Measurements from ENCODE around the gene SMOC1. TPM values are rescaled to one million over a fixed set of nuclear protein-coding genes. Genes with fewer than 3 reads are reported as not detected.

The SMOC1 gene
- total and polyA plus RNA-seq, 9 of the 15 experiments (the other 6 are each of a cell fraction or from before 2014, with no cell fraction given), result 0.04 TPM; not detected in 8

- no peak for TF ChIP-seq TCFL5 (CRISPR knock-in tag; conservative IDR thresholded peaks at IDR 0.05)
- TF ChIP-seq SRSF7 (optimal IDR thresholded peaks at IDR 0.05; ENCODE audit: low read depth, low read length), result no peak
- no peak for TF ChIP-seq MTA1 (IDR thresholded peaks at IDR 0.05; ENCODE audit: borderline replicate concordance)
- no peak for TF ChIP-seq ZNF165 (CRISPR knock-in tag; IDR thresholded peaks at IDR 0.05; ENCODE audit: borderline replicate concordance)
- TF ChIP-seq, protein P1, sequence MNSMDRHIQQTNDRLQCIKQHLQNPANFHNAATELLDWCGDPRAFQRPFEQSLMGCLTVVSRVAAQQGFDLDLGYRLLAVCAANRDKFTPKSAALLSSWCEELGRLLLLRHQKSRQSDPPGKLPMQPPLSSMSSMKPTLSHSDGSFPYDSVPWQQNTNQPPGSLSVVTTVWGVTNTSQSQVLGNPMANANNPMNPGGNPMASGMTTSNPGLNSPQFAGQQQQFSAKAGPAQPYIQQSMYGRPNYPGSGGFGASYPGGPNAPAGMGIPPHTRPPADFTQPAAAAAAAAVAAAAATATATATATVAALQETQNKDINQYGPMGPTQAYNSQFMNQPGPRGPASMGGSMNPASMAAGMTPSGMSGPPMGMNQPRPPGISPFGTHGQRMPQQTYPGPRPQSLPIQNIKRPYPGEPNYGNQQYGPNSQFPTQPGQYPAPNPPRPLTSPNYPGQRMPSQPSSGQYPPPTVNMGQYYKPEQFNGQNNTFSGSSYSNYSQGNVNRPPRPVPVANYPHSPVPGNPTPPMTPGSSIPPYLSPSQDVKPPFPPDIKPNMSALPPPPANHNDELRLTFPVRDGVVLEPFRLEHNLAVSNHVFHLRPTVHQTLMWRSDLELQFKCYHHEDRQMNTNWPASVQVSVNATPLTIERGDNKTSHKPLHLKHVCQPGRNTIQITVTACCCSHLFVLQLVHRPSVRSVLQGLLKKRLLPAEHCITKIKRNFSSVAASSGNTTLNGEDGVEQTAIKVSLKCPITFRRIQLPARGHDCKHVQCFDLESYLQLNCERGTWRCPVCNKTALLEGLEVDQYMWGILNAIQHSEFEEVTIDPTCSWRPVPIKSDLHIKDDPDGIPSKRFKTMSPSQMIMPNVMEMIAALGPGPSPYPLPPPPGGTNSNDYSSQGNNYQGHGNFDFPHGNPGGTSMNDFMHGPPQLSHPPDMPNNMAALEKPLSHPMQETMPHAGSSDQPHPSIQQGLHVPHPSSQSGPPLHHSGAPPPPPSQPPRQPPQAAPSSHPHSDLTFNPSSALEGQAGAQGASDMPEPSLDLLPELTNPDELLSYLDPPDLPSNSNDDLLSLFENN (IDR thresholded peaks at IDR 0.05; ENCODE audit: low read depth in 2 of 2, low read length in 2 of 2), result no peak
- TF ChIP-seq ZNF586 (CRISPR knock-in tag; conservative IDR thresholded peaks at IDR 0.05), result no peak
- no peak for TF ChIP-seq SREBF2 (CRISPR knock-in tag; IDR thresholded peaks at IDR 0.05)
- TF ChIP-seq PRPF4 (IDR thresholded peaks at IDR 0.05; ENCODE audit: insufficient read depth, low read depth, low read length, poor library complexity, severe bottlenecking), result no peak
- no peak for TF ChIP-seq POLR2G (IDR thresholded peaks at IDR 0.05; ENCODE audit: low read depth, low read length)
- no peak for TF ChIP-seq ARID4B (CRISPR knock-in tag; IDR thresholded peaks at IDR 0.05)
- no peak for TF ChIP-seq TRIM25 (IDR thresholded peaks at IDR 0.05; ENCODE audit: borderline replicate concordance)
- no peak for TF ChIP-seq TSHZ1 (CRISPR knock-in tag; IDR thresholded peaks at IDR 0.05)
Observed at GRCh38 chr14:70004791-70005190, 125.6 kb downstream of the SMOC1 start (continued).
